Measurements from ENCODE around the gene LRRC27. TPM values are rescaled to one million over a fixed set of nuclear protein-coding genes. Genes with fewer than 3 reads are reported as not detected.
"Not testable (repeated sequence)": the region's sequence is repeated elsewhere in the genome, so short reads cannot be mapped to it uniquely, and the experiment has no call there.

Gene LRRC27
- total and polyA plus RNA-seq, 2 experiments from 2014 or later = 19.0 to 21.8 TPM

DNA sequence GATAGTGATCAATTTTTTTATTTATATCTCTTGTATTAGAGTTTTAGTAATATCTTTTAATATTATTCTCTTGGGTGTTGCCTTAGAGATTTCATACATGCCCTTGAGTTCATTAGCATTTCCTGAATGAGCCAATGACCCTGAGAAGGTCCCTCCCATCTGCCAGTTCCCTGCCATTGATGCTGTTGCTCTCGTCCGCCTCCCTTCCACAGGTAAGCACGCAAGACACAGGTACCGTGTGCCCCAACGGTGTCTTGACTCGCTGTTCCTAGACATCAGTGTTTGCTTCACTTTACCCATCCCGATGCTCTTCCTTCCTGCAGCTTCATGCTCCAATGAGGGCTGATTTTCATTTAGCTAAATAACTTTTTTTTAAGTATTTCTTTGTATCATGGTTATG lies 45.3 kb downstream of the LRRC27 start:
- Histone ChIP-seq H3K27me3 (no peaks in the 10 kb centered on the region), H3K27ac (no peak overlapping the region), H3K9me3 (ENCODE audit: low read depth) (no peaks in the 10 kb centered on the region), H3K4me1 (ENCODE audit: low read depth) (peaks cover 4% of the 10 kb centered on the region), H3K36me3 (no peaks in the 10 kb centered on the region), H3K4me3 (no peak overlapping the region)
- DNase-seq (ENCODE audit: low read depth in 1 of 2, low spot score in 1 of 2) = no peak
- TF ChIP-seq CTCF (IDR thresholded peaks at IDR 0.05; ENCODE audit: low read depth, low read length) = no peak

GRCh38 chr10:132379026-132379425 lies 47.0 kb downstream of the LRRC27 start:
- not testable (repeated sequence) for H3K9me3 ChIP-seq (ENCODE audit: low read depth); DNase-seq (ENCODE audit: low read depth in 1 of 2, low spot score in 1 of 2); H3K4me3 ChIP-seq; H3K4me1 ChIP-seq (ENCODE audit: low read depth); H3K27me3 ChIP-seq; H3K27ac ChIP-seq; H3K36me3 ChIP-seq

DNA sequence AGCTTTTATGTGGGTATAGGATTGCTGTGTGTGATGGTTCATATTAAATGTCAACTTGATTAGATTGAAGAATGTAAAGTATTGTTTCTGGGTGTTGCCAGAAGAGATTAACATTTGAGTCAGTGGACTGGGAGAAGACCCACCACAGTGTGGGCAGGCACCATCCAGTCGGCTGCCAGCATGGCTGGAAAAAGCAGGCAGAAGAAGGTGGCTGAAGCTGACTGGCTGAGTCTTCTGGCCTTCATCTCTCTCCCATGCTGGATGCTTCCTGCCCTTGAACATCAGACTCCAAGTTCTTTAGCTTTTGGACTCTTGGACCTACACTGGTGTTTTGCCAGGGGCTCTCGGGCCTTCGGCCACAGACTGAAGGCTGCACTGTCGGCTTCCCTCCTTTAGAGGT lies 49.0 kb downstream of the LRRC27 start:
- not testable (repeated sequence) for H3K27me3 ChIP-seq; H3K9me3 ChIP-seq (ENCODE audit: low read depth); H3K36me3 ChIP-seq; H3K4me3 ChIP-seq; DNase-seq (ENCODE audit: low read depth in 1 of 2, low spot score in 1 of 2); H3K4me1 ChIP-seq (ENCODE audit: low read depth); H3K27ac ChIP-seq

DNA sequence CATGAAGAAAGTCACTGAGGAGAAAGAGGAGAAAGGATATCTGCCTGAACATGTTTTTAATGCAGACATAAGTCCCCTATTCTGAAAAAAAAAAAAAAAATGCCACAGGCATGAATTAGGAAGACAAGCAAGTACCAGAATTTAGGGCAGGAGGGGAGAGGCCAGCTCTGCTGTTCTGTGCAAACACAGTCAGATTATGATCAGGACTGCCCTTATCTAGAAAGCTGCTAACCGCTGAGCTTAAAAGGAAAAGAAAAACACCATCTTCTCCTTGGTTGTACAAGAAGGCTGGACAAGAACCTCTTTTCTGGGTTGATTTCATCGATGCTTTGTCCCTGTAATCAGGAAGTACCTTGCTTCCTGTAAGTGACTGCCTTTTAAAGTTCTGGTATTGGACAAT lies 49.7 kb downstream of the LRRC27 start:
- no peak overlapping the region for H3K4me3 ChIP-seq
- H3K27me3 ChIP-seq = no peaks in the 10 kb centered on the region
- H3K36me3 ChIP-seq = no peaks in the 10 kb centered on the region
- no peaks in the 10 kb centered on the region for H3K9me3 ChIP-seq (ENCODE audit: low read depth)
- DNase-seq (ENCODE audit: low read depth in 1 of 2, low spot score in 1 of 2) = no peak
- H3K27ac ChIP-seq = no peak overlapping the region
- H3K4me1 ChIP-seq (ENCODE audit: low read depth) = no peaks in the 10 kb centered on the region
- no peak for TF ChIP-seq CTCF (IDR thresholded peaks at IDR 0.05; ENCODE audit: low read depth, low read length)

DNA sequence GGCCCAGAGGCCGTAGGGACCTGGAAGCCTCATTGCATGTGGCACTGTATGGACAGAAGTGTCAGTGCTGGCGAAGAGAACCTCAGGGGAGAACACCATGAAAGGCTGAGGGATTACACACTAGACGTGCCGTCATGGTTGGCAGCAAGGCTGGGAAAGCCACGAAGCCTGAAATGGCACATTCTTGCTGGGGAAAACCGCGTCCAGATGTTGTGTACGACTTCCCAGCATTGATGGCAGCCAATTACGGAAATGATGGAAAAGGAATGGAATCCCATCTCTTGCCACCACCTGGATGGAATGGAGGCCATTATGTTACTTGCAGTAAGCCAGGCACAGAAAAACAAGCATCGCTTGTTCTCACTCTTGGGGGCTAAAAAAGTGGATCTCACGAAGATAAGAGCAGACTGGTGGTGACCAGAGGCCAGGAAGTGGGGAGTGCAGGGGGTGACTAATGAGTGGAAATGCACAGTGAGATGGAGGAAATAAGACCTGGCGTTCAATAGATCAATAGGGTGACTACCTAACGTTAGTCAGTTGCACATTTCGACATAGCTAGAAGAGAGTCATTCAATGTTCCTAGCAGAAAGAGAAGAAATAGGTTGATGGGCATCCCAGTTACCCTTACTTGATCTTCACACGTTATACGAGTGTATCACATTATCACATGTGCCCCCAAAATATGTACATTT lies 50.4 kb downstream of the LRRC27 start:
- no peaks in the 10 kb centered on the region for H3K27me3 ChIP-seq
- no peaks in the 10 kb centered on the region for H3K9me3 ChIP-seq (ENCODE audit: low read depth)
- H3K4me3 ChIP-seq = no peak overlapping the region
- no peak overlapping the region for H3K27ac ChIP-seq
- H3K36me3 ChIP-seq = no peaks in the 10 kb centered on the region
- peak in 1 of 2 donors; percentile 42 for DNase-seq (ENCODE audit: low read depth in 1 of 2, low spot score in 1 of 2)
- no peaks in the 10 kb centered on the region for H3K4me1 ChIP-seq (ENCODE audit: low read depth)
- no peak for TF ChIP-seq CTCF (IDR thresholded peaks at IDR 0.05; ENCODE audit: low read depth, low read length)

DNA sequence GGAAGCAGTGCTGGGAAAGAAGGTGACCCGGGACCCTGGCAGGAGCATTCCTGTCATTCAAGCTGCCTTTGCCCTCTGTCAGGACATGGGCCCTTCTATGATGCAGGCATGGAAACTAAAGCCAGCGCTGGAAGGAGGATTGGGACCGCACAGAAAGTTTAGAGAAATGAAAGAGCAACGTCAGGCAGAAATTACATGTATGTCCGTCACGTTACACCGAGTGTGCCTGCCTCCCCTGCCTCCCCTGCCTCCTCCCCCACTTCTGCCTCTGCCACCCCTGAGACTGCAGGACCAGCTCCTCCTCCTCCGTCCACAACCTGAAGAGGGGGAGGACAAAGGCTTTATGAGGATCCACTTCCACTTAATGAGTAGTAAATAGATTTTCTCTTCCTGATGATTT lies 51.1 kb downstream of the LRRC27 start:
- Histone ChIP-seq H3K27ac (no peak overlapping the region), H3K4me1 (ENCODE audit: low read depth) (peaks cover 3% of the 10 kb centered on the region), H3K27me3 (no peaks in the 10 kb centered on the region), H3K36me3 (no peaks in the 10 kb centered on the region), H3K9me3 (ENCODE audit: low read depth) (no peaks in the 10 kb centered on the region), H3K4me3 (no peak overlapping the region)
- no peak for DNase-seq (ENCODE audit: low read depth in 1 of 2, low spot score in 1 of 2)
- no peak for TF ChIP-seq CTCF (IDR thresholded peaks at IDR 0.05; ENCODE audit: low read depth, low read length)

Measured in cardiac muscle cell (in vitro differentiated cells and primary cell).